22Rv1 (cell line): Measurements from ENCODE around the gene MTFR1L.

Source experiments
- H3K27ac ChIP-seq: fragments of 450-650 bp; 2 replicates; pipeline ENCODE4 v1.5.1; 2017
- CTCF ChIP-seq: fragments of 450-650 bp; IDR thresholded peaks from 2 replicates; pipeline ENCODE4 v1.5.1; 2017; ENCODE audit warnings: mild to moderate bottlenecking
- ZFX ChIP-seq: fragments of 450-650 bp; IDR thresholded peaks from 2 replicates; pipeline ENCODE4 v1.6.1; 2017; ENCODE audit warnings: antibody characterized with exemption, borderline replicate concordance

Gene MTFR1L

GRCh38 chr1:25862785-25863485 lies 43.2 kb downstream of the MTFR1L start:
- TF ChIP-seq CTCF: no peak
- no peak for TF ChIP-seq ZFX
- H3K27ac ChIP-seq: no peak overlapping the region

- no peak overlapping the region for H3K27ac ChIP-seq
- TF ChIP-seq ZFX (no peak), CTCF (no peak)
Measured at GRCh38 chr1:25863486-25864262, 43.9 kb downstream of the MTFR1L start.

- TF ChIP-seq CTCF (no peak), ZFX (no peak)
- no peak overlapping the region for H3K27ac ChIP-seq
Measured at GRCh38 chr1:25864434-25864833, 44.7 kb downstream of the MTFR1L start.

GRCh38 chr1:25866288-25866687 lies 46.5 kb downstream of the MTFR1L start:
- peak overlapping the region; percentile 82 for H3K27ac ChIP-seq
- TF ChIP-seq ZFX: no peak
- TF ChIP-seq CTCF: no peak

- TF ChIP-seq ZFX (no peak), CTCF (no peak)
- peak overlapping the region; percentile 82 for H3K27ac ChIP-seq
Measured at GRCh38 chr1:25867210-25867991, 47.6 kb downstream of the MTFR1L start.

- TF ChIP-seq CTCF (no peak), ZFX (no peak)
- H3K27ac ChIP-seq: no peak overlapping the region
Measured at GRCh38 chr1:25869909-25870606, 50.3 kb downstream of the MTFR1L start.
